Loucy (cell line): ENCODE measurements around the gene OLA1.

ENCODE experiments used
- EZH2phosphoT487 ChIP-seq: fragments of 200-600 bp; IDR thresholded peaks from 2 replicates; pipeline ENCODE4 v1.6.1; 2018; ENCODE audit warnings: antibody characterized with exemption, mild to moderate bottlenecking, moderate library complexity, borderline replicate concordance
- TF ChIP-seq, protein P1 (sequence below): fragments of 200-600 bp; sonication (generic); conservative IDR thresholded peaks from 2 replicates; pipeline ENCODE4 v1.5.1; 2014; ENCODE audit warnings: mild to moderate bottlenecking, antibody characterized with exemption, low read length

DNA sequence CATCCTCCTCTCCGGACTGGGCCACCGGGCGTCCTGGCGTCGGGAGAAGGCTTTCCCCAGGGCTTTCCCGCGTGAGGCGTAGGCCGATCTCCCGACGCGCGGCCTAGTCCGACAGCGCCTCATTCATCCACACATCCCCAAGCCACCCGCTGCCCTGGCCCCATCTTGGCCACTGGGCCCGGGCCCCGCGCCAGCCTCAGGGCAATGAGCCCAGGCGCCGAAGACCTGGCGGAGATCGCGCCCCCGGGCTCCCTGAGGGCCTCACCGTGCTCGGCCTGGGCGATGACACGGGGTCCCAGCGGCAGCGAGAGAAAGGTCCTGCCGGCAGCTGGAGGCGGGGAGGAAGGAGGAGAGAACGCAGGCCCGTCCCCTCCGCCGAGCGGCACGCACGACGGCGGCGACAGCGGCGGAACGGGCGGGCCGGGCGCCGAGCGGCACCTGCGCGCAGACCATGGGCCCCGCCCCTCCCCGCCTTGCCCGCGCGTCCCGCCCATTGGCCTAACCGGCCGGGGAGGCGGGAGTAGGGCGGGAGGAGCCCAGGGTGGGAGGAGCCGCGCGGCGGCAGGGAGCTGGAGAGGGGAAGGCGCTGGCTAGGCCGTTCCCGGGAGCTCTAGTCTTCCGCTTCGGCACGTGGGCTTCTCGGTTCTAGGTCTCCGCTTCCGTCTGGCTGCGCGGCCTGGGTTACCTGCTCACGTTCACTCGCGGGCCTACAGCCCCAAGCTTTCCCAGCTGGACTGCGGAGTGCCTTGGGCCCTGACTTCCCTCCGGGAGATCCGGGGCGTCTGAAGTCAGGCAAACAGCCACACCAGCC lies at the start of gene OLA1:
- no peak for TF ChIP-seq EZH2phosphoT487
- TF ChIP-seq, protein P1, sequence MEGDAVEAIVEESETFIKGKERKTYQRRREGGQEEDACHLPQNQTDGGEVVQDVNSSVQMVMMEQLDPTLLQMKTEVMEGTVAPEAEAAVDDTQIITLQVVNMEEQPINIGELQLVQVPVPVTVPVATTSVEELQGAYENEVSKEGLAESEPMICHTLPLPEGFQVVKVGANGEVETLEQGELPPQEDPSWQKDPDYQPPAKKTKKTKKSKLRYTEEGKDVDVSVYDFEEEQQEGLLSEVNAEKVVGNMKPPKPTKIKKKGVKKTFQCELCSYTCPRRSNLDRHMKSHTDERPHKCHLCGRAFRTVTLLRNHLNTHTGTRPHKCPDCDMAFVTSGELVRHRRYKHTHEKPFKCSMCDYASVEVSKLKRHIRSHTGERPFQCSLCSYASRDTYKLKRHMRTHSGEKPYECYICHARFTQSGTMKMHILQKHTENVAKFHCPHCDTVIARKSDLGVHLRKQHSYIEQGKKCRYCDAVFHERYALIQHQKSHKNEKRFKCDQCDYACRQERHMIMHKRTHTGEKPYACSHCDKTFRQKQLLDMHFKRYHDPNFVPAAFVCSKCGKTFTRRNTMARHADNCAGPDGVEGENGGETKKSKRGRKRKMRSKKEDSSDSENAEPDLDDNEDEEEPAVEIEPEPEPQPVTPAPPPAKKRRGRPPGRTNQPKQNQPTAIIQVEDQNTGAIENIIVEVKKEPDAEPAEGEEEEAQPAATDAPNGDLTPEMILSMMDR: no peak
